H9 (cell line): Measurements from ENCODE around the gene HAND1. TPM values are rescaled to one million over a fixed set of nuclear protein-coding genes. Genes with fewer than 3 reads are reported as not detected.
A peak's percentile ranks its signal among the peaks of the same experiment; 100 is the strongest.

Experiments used
- DNase-seq: peaks from one replicate; pipeline ENCODE4 v3.0.0-alpha.2; 2017
- H2AFZ ChIP-seq: one replicate; pipeline ENCODE4 v1.6.1; 2013; ENCODE audit warnings: mild to moderate bottlenecking, low read length, control low read depth, moderate library complexity
- H2AK5ac ChIP-seq: 2 replicates; pipeline ENCODE4 v1.6.1; 2013; ENCODE audit warnings: low read length, control low read depth, mixed read lengths; ENCODE audit not compliant: insufficient read length
- H2BK120ac ChIP-seq: one replicate; pipeline ENCODE4 v1.6.1; 2013; ENCODE audit warnings: low read depth, mild to moderate bottlenecking, low read length, control low read depth, inconsistent platforms; ENCODE audit not compliant: poor library complexity, severe bottlenecking
- H2BK12ac ChIP-seq: 2 replicates; pipeline ENCODE4 v1.6.1; 2013; ENCODE audit warnings: low read length, control low read depth, mixed read lengths, low read depth; ENCODE audit not compliant: insufficient read length
- H2BK15ac ChIP-seq: 2 replicates; pipeline ENCODE4 v1.6.1; 2013; ENCODE audit warnings: low read depth, low read length, control low read depth
- H2BK20ac ChIP-seq: one replicate; pipeline ENCODE4 v1.6.1; 2013; ENCODE audit warnings: low read depth, mild to moderate bottlenecking, low read length, control low read depth, inconsistent platforms; ENCODE audit not compliant: poor library complexity, severe bottlenecking
- H2BK5ac ChIP-seq: 2 replicates; pipeline ENCODE4 v1.6.1; 2013; ENCODE audit warnings: low read length, control low read depth, mixed read lengths; ENCODE audit not compliant: insufficient read length
- H3K14ac ChIP-seq: 2 replicates; pipeline ENCODE4 v1.6.1; 2013; ENCODE audit warnings: low read length, control low read depth; ENCODE audit not compliant: insufficient read depth
- H3K18ac ChIP-seq: 2 replicates; pipeline ENCODE4 v1.6.1; 2013; ENCODE audit warnings: low read depth, mild to moderate bottlenecking, mixed read lengths, low read length, control low read depth; ENCODE audit not compliant: insufficient read length
- H3K23ac ChIP-seq: 2 replicates; pipeline ENCODE4 v1.6.1; 2013; ENCODE audit warnings: low read length, control low read depth, mixed read lengths, low read depth; ENCODE audit not compliant: insufficient read length
- H3K23me2 ChIP-seq: 2 replicates; pipeline ENCODE4 v1.6.1; 2013; ENCODE audit warnings: low read depth, mild to moderate bottlenecking, mixed read lengths, low read length, control low read depth; ENCODE audit not compliant: insufficient read length, poor library complexity, severe bottlenecking
- H3K27ac ChIP-seq: 2 replicates; pipeline ENCODE4 v1.5.1; 2013; ENCODE audit warnings: low read length, control low read depth, mixed read lengths, low read depth; ENCODE audit not compliant: insufficient read length
- H3K27me3 ChIP-seq: 2 replicates; pipeline ENCODE4 v1.6.1; 2013; ENCODE audit warnings: low read length, control low read depth, inconsistent platforms; ENCODE audit not compliant: insufficient read depth
- H3K4ac ChIP-seq: 2 replicates; pipeline ENCODE4 v1.6.1; 2013; ENCODE audit warnings: low read depth, mild to moderate bottlenecking, control low read depth, inconsistent platforms, low read length, moderate library complexity
- H3K4me1 ChIP-seq: 2 replicates; pipeline ENCODE4 v1.6.1; 2013; ENCODE audit warnings: low read length, control low read depth, inconsistent platforms; ENCODE audit not compliant: insufficient read depth
- H3K4me2 ChIP-seq: 2 replicates; pipeline ENCODE4 v1.6.1; 2013; ENCODE audit warnings: low read length, control low read depth, mixed read lengths; ENCODE audit not compliant: insufficient read length, insufficient read depth
- H3K56ac ChIP-seq: 2 replicates; pipeline ENCODE4 v1.6.1; 2013; ENCODE audit warnings: low read depth, mild to moderate bottlenecking, mixed read lengths, low read length, control low read depth; ENCODE audit not compliant: insufficient read length
- H3K79me1 ChIP-seq: 2 replicates; pipeline ENCODE4 v1.6.1; 2013; ENCODE audit warnings: low read depth, mild to moderate bottlenecking, moderate library complexity, low read length, control low read depth, inconsistent platforms; ENCODE audit not compliant: insufficient read depth, poor library complexity, severe bottlenecking
- H3K79me2 ChIP-seq: 2 replicates; pipeline ENCODE4 v1.6.1; 2013; ENCODE audit warnings: low read length, control low read depth, inconsistent platforms; ENCODE audit not compliant: insufficient read depth
- H3K9ac ChIP-seq: 2 replicates; pipeline ENCODE4 v1.6.1; 2013; ENCODE audit warnings: low read length, control low read depth, mixed read lengths; ENCODE audit not compliant: insufficient read length; ENCODE audit errors: extremely low read depth
- H3K9me3 ChIP-seq: one replicate; pipeline ENCODE4 v1.6.1; 2013; ENCODE audit warnings: low read depth, low read length, inconsistent platforms; ENCODE audit not compliant: control insufficient read depth
- H3T11ph ChIP-seq: one replicate; pipeline ENCODE4 v1.6.1; 2013; ENCODE audit warnings: mild to moderate bottlenecking, low read length, control low read depth, inconsistent platforms
- H4K20me1 ChIP-seq: one replicate; pipeline ENCODE4 v1.6.1; 2013; ENCODE audit not compliant: control insufficient read depth, insufficient read length, insufficient read depth
- H4K5ac ChIP-seq: 2 replicates; pipeline ENCODE4 v1.6.1; 2013; ENCODE audit warnings: low read depth, mild to moderate bottlenecking, mixed read lengths, low read length, control low read depth; ENCODE audit not compliant: insufficient read length
- H4K8ac ChIP-seq: replicated peaks from 2 replicates; pipeline ENCODE4 v1.6.1; 2013; ENCODE audit warnings: low read length, control low read depth, mixed read lengths, low read depth; ENCODE audit not compliant: insufficient read length
- H4K91ac ChIP-seq: 2 replicates; pipeline ENCODE4 v1.6.1; 2013; ENCODE audit warnings: low read depth, mild to moderate bottlenecking, moderate library complexity, mixed read lengths, low read length, control low read depth; ENCODE audit not compliant: insufficient read length
- H3K27ac Mint-ChIP-seq, 3 experiments: 2 replicates in 2 of 3; 3 replicates in 1 of 3; pipeline ENCODE4 v1.8.0; 2020 to 2021; ENCODE audit warnings: mixed read lengths in 3 of 3, mild to moderate bottlenecking in 1 of 3, moderate library complexity in 1 of 3
- H3K27me3 Mint-ChIP-seq: 2 replicates; pipeline ENCODE4 v1.8.0; 2021; ENCODE audit warnings: low read depth, mild to moderate bottlenecking, moderate library complexity, mixed read lengths
- H3K36me3 Mint-ChIP-seq, 3 experiments: 2 replicates in 2 of 3; 3 replicates in 1 of 3; pipeline ENCODE4 v1.8.0; 2020 to 2021; ENCODE audit warnings: low read depth in 3 of 3, mixed read lengths in 3 of 3; ENCODE audit not compliant: insufficient read depth in 1 of 3
- H3K4me1 Mint-ChIP-seq, 2 experiments: 2 replicates each; pipeline ENCODE4 v1.8.0; 2020; ENCODE audit warnings: mixed read lengths in 2 of 2
- H3K4me3 Mint-ChIP-seq, 2 experiments: 2 replicates in 1 of 2; 3 replicates in 1 of 2; pipeline ENCODE4 v1.8.0; 2020 to 2021; ENCODE audit warnings: mild to moderate bottlenecking in 2 of 2, mixed read lengths in 2 of 2, moderate library complexity in 1 of 2
- H3K9me3 Mint-ChIP-seq, 2 experiments: 2 replicates in 1 of 2; 3 replicates in 1 of 2; pipeline ENCODE4 v1.8.0; 2020; ENCODE audit warnings: mild to moderate bottlenecking in 2 of 2, mixed read lengths in 2 of 2, moderate library complexity in 1 of 2
- CTCF ChIP-seq: fragments of 200-600 bp; sonication (generic); conservative IDR thresholded peaks from 3 replicates; pipeline ENCODE4 v1.8.0; 2021; ENCODE audit warnings: antibody characterized with exemption, mild to moderate bottlenecking
- WGBS: extraction: QIAGEN DNeasy Blood & Tissue Kit; methylation state at CpG from one replicate; pipeline ENCODE4 v1.1.7; 2013; ENCODE audit warnings: missing lambda C conversion rate, low lambda C conversion rate, mixed read lengths; ENCODE audit not compliant: insufficient read length; ENCODE audit errors: extremely low coverage; 5-methylcytosine and 5-hydroxymethylcytosine counted together
- total RNA-seq: library from RNA; stranded (reverse); gene quantifications from 2 replicates; pipeline ENCODE4 v1.2.1, GENCODE V29; 2021

The HAND1 gene
- total RNA-seq, 1 experiment from 2014 or later = not detected

GRCh38 chr5:154476354-154477205 is 1.4 kb downstream of the HAND1 start:
- no peak overlapping the region for H4K5ac ChIP-seq
- no peaks in the 10 kb centered on the region for H3K9me3 ChIP-seq
- H3K27ac Mint-ChIP-seq = no peak overlapping the region
- H3K56ac ChIP-seq = no peak overlapping the region
- no CpG with 5 or more reads among the region's 38 CpGs for WGBS
- no peak overlapping the region for H4K91ac ChIP-seq
- H3K4me2 ChIP-seq = peak overlapping the region; percentile 51
- H2AK5ac ChIP-seq = no peak overlapping the region
- H2AFZ ChIP-seq = no peak overlapping the region
- no peak overlapping the region for H3K23ac ChIP-seq
- H3K79me1 ChIP-seq = no peaks in the 10 kb centered on the region
- no peak overlapping the region for H3T11ph ChIP-seq
- H3K4me1 ChIP-seq = no peaks in the 10 kb centered on the region
- no peak overlapping the region for H3K27ac ChIP-seq
- peak; percentile 65 for DNase-seq
- no peak overlapping the region for H3K14ac ChIP-seq
- no peak overlapping the region for H3K18ac ChIP-seq
- H3K36me3 Mint-ChIP-seq = peaks cover 0 to 3% (median 0%) of the 10 kb centered on the region in 3 experiments; a peak in 2 of 7 replicates
- H3K9ac ChIP-seq = no peak overlapping the region
- H2BK12ac ChIP-seq = no peak overlapping the region
- H3K79me2 ChIP-seq = no peaks in the 10 kb centered on the region
- H3K27me3 Mint-ChIP-seq = peaks cover 100% of the 10 kb centered on the region
- peak overlapping the region; percentile 12 to 72; a peak in 4 of 5 replicates for H3K4me3 Mint-ChIP-seq
- no peaks in the 10 kb centered on the region; a peak in 2 of 5 replicates for H3K9me3 Mint-ChIP-seq
- H3K4me1 Mint-ChIP-seq = peaks cover 51 to 71% of the 10 kb centered on the region in 2 experiments
- peaks cover 34% of the 10 kb centered on the region for H3K23me2 ChIP-seq
- TF ChIP-seq CTCF = no peak
- H2BK120ac ChIP-seq = no peak overlapping the region
- no peak overlapping the region for H3K4ac ChIP-seq
- no peak overlapping the region for H2BK5ac ChIP-seq
- peaks cover 2% of the 10 kb centered on the region for H4K20me1 ChIP-seq
- no peak overlapping the region for H2BK15ac ChIP-seq
- H3K27me3 ChIP-seq = peaks cover 95% of the 10 kb centered on the region
- no peak overlapping the region for H2BK20ac ChIP-seq
- H4K8ac ChIP-seq = no peak overlapping the region
